ENCODE results near the gene PHACTR1. TPM values are rescaled to one million over a fixed set of nuclear protein-coding genes. Genes with fewer than 3 reads are reported as not detected.

PHACTR1 gene
- total and polyA plus RNA-seq, 3 experiments from 2014 or later: 0.04 to 0.38 (median 0.04) TPM

DNA sequence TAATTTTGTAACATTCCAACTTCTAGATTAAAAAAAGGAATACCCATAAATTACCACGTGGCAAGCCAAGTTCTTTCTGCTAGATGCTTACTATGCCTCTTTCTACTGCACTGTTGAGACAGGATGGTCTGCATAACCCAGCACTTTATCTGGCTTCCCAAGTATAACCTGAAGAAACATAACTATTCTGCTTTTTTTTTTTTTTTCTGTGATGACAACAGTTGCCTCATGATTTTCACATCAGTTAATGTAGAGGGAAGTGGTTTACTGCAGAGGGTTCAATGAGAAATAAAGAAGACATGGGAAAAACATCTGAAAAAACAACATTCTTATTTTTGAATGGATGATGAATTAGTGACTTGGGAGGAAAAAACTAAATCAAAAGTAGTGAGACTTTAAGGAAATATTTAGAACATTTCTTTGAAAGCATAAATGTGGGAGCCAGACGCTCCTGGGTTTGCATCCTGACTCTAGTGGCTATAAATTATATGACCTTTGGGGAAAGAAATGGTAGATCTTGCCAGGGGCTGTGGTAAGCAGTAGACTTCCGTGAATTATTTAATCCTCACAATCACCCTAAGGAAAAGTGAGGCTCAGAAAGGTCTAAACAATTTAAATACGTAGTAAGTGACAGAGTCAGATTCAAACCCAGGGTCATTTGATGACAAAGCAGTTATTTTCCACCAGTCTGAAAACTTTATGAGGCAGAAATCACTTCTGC is 230.7 kb downstream of the PHACTR1 start:
- Histone ChIP-seq H3K27me3 (ENCODE audit: insufficient read depth, low read length, poor library complexity, severe bottlenecking) (no peaks in the 10 kb centered on the region), H3K4me3 (ENCODE audit: low read length) (no peak overlapping the region), H3K4me1 (ENCODE audit: insufficient read depth, low read length) (no peaks in the 10 kb centered on the region), H3K27ac (ENCODE audit: low read depth, low read length) (no peak overlapping the region), H3K36me3 (ENCODE audit: insufficient read depth, low read length) (no peaks in the 10 kb centered on the region), H3K9me3 (ENCODE audit: low read length) (no peaks in the 10 kb centered on the region)
- POLR2A ChIA-PET: no interaction called here
- H3K4me1 Mint-ChIP-seq: no peaks in the 10 kb centered on the region
- no peaks in the 10 kb centered on the region for H3K36me3 Mint-ChIP-seq
- DNase-seq: no peak
- H3K27me3 Mint-ChIP-seq: peaks cover 9 to 35% of the 10 kb centered on the region in 2 donors
- no peak overlapping the region for H3K4me3 Mint-ChIP-seq
- peaks cover 0 to 1% (median 0%) of the 10 kb centered on the region in 5 donors for H3K9me3 Mint-ChIP-seq
- H3K27ac Mint-ChIP-seq: no peak overlapping the region
- CTCF ChIA-PET: no interaction called here

DNA sequence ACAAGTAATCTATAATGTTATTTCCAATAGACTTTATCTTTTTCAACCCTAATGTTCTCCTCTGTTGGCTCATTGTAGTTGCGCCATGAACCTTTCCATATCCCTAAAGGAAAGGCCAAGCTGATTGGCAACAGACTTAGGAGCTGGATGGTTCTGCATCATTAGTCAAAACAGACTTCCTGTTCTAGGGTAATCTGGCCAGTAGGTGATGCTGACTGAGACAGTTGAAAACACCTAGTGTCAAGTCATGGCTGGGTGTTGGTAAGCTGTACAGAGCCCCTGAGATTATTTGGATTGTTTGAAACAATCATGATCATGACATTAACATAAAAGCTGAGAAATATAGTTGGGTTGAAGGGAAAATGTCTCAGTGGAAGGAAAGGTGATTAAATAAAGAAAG is 231.4 kb downstream of the PHACTR1 start:
- Histone ChIP-seq H3K4me1 (ENCODE audit: insufficient read depth, low read length) (no peaks in the 10 kb centered on the region), H3K9me3 (ENCODE audit: low read length) (no peaks in the 10 kb centered on the region), H3K4me3 (ENCODE audit: low read length) (no peak overlapping the region), H3K27me3 (ENCODE audit: insufficient read depth, low read length, poor library complexity, severe bottlenecking) (no peaks in the 10 kb centered on the region), H3K36me3 (ENCODE audit: insufficient read depth, low read length) (no peaks in the 10 kb centered on the region), H3K27ac (ENCODE audit: low read depth, low read length) (no peak overlapping the region)
- CTCF ChIA-PET: no interaction called here
- Mint-ChIP-seq H3K36me3 (no peaks in the 10 kb centered on the region), H3K9me3 (peaks cover 0 to 1% (median 0%) of the 10 kb centered on the region in 5 donors), H3K27me3 (peaks cover 9 to 40% of the 10 kb centered on the region in 2 donors), H3K4me3 (no peak overlapping the region), H3K4me1 (no peaks in the 10 kb centered on the region), H3K27ac (no peak overlapping the region)
- DNase-seq: no peak
- POLR2A ChIA-PET: no interaction called here

DNA sequence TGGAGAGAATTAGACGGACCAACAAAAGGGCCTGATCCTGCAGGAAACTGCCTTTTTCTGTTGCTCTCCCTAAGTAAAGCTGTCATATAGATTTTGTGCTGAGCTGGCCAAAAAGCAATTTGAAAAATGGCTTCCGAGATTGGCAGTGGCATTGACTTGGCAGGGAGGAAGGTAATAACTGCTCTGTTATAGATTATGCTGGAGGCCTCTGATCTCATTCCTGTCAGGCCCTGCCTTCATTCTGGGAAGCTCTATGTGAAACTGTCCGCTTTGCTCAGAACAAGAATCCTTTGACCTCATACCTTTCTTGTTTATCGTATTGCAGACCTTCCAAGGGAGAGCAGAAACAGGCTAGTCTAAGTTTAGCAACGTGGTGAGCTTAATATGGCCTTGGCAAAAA is 234.4 kb downstream of the PHACTR1 start:
- no peaks in the 10 kb centered on the region for H3K36me3 Mint-ChIP-seq
- POLR2A ChIA-PET: no interaction called here
- no peaks in the 10 kb centered on the region for H3K4me1 ChIP-seq (ENCODE audit: insufficient read depth, low read length)
- no peak overlapping the region for H3K27ac ChIP-seq (ENCODE audit: low read depth, low read length)
- peaks cover 2 to 3% (median 2%) of the 10 kb centered on the region in 3 donors for H3K4me1 Mint-ChIP-seq
- H3K36me3 ChIP-seq (ENCODE audit: insufficient read depth, low read length): no peaks in the 10 kb centered on the region
- no peak overlapping the region for H3K4me3 ChIP-seq (ENCODE audit: low read length)
- H3K27ac Mint-ChIP-seq: no peak overlapping the region
- DNase-seq: no peak
- H3K27me3 ChIP-seq (ENCODE audit: insufficient read depth, low read length, poor library complexity, severe bottlenecking): no peaks in the 10 kb centered on the region
- no peaks in the 10 kb centered on the region for H3K9me3 ChIP-seq (ENCODE audit: low read length)
- CTCF ChIA-PET: no interaction called here
- H3K27me3 Mint-ChIP-seq: peaks cover 2 to 44% of the 10 kb centered on the region in 2 donors
- no peak overlapping the region for H3K4me3 Mint-ChIP-seq
- H3K9me3 Mint-ChIP-seq: peaks cover 0 to 1% (median 0%) of the 10 kb centered on the region in 5 donors

DNA sequence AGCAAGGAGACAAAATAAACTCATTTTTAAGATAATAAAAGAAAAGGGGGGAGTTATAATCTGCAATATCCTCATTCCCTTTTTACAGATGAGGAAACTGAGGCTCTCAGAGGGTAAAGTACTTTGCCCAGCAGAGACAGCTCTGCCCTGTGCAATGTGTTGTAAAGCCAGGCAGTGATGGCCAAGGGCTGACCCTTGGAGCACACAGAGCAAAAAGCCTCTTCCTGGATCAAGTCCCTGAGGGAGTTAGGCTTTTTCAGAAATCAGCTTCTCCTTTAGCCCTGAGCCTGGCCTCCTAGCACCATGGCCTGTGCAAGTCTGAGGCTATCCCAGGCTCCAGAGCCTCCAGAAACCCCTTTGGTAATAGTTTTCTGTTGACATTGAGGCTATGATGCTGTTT is 234.8 kb downstream of the PHACTR1 start:
- POLR2A ChIA-PET: no interaction called here
- Mint-ChIP-seq H3K27me3 (peaks cover 6 to 46% of the 10 kb centered on the region in 2 donors), H3K27ac (no peak overlapping the region), H3K9me3 (peaks cover 0 to 1% (median 0%) of the 10 kb centered on the region in 5 donors), H3K36me3 (no peaks in the 10 kb centered on the region), H3K4me1 (peaks cover 6 to 7% (median 6%) of the 10 kb centered on the region in 3 donors), H3K4me3 (no peak overlapping the region)
- H3K27me3 ChIP-seq (ENCODE audit: insufficient read depth, low read length, poor library complexity, severe bottlenecking): peaks cover 2% of the 10 kb centered on the region
- H3K36me3 ChIP-seq (ENCODE audit: insufficient read depth, low read length): no peaks in the 10 kb centered on the region
- H3K27ac ChIP-seq (ENCODE audit: low read depth, low read length): no peak overlapping the region
- H3K4me3 ChIP-seq (ENCODE audit: low read length): no peak overlapping the region
- CTCF ChIA-PET: no interaction called here
- no peaks in the 10 kb centered on the region for H3K9me3 ChIP-seq (ENCODE audit: low read length)
- peaks cover 1% of the 10 kb centered on the region for H3K4me1 ChIP-seq (ENCODE audit: insufficient read depth, low read length)
- no peak for DNase-seq

DNA sequence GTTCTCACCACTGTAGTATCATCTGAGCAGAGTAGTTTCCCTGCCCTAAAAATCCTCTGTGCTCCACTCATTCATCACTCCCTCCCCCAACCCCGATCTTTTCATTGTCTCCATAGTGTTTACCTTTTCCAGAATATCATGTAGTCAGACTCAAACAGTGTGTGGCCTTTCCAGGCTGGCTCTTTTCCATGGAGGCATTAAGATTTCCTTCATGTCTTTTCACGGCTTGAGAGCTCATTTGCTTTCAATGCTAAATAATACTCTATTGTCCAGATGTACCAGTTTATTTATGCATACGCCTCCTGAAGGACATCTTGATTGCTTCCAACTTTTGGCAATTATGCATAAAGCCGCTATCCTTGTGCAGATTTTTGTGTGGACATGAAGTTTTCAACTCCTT is 235.8 kb downstream of the PHACTR1 start:
- H3K4me3 Mint-ChIP-seq: no peak overlapping the region
- peaks cover 12 to 14% (median 14%) of the 10 kb centered on the region in 3 donors for H3K4me1 Mint-ChIP-seq
- H3K27ac ChIP-seq (ENCODE audit: low read depth, low read length): no peak overlapping the region
- H3K27me3 ChIP-seq (ENCODE audit: insufficient read depth, low read length, poor library complexity, severe bottlenecking): peaks cover 5% of the 10 kb centered on the region
- no peaks in the 10 kb centered on the region for H3K36me3 ChIP-seq (ENCODE audit: insufficient read depth, low read length)
- H3K36me3 Mint-ChIP-seq: no peaks in the 10 kb centered on the region
- H3K4me1 ChIP-seq (ENCODE audit: insufficient read depth, low read length): peaks cover 5% of the 10 kb centered on the region
- no peaks in the 10 kb centered on the region for H3K9me3 ChIP-seq (ENCODE audit: low read length)
- peaks cover 0 to 1% (median 0%) of the 10 kb centered on the region in 5 donors for H3K9me3 Mint-ChIP-seq
- no peak overlapping the region for H3K27ac Mint-ChIP-seq
- peaks cover 9 to 48% of the 10 kb centered on the region in 2 donors for H3K27me3 Mint-ChIP-seq
- CTCF ChIA-PET: no interaction called here
- POLR2A ChIA-PET: no interaction called here
- H3K4me3 ChIP-seq (ENCODE audit: low read length): no peak overlapping the region
- no peak for DNase-seq

DNA sequence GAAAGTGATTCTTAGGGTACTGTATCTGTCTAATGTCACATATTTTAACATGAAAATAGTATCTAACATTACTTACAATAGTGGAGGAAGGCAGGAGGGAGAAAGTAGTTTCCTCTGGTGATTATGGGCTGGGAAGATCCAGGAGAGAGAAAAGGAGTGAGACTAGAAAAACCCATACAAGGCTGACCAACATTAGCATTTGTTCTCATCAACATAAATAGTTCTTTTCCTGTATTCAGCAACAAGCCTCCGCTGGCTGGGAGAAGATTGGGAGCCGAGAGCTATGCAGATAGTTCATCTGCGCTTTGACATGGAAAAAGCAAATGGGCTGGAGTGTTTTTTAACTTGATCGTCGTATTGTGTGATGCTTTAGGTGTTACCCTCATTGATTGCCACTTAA is 239.4 kb downstream of the PHACTR1 start:
- Histone ChIP-seq H3K4me3 (ENCODE audit: low read length) (no peak overlapping the region), H3K27ac (ENCODE audit: low read depth, low read length) (no peak overlapping the region), H3K4me1 (ENCODE audit: insufficient read depth, low read length) (peaks cover 11% of the 10 kb centered on the region), H3K27me3 (ENCODE audit: insufficient read depth, low read length, poor library complexity, severe bottlenecking) (peaks cover 14% of the 10 kb centered on the region), H3K36me3 (ENCODE audit: insufficient read depth, low read length) (no peaks in the 10 kb centered on the region), H3K9me3 (ENCODE audit: low read length) (no peaks in the 10 kb centered on the region)
- no peak for DNase-seq
- ChIA-PET POLR2A (no interaction called here), CTCF (no interaction called here)
- Mint-ChIP-seq H3K4me3 (peak overlapping the region; percentile 18 to 92 (median 86)), H3K36me3 (no peaks in the 10 kb centered on the region), H3K4me1 (peaks cover 24 to 25% (median 25%) of the 10 kb centered on the region in 3 donors), H3K27ac (peak overlapping the region in 1 of 8 donors; percentile 24), H3K27me3 (peaks cover 17 to 64% of the 10 kb centered on the region in 2 donors), H3K9me3 (no peaks in the 10 kb centered on the region)

DNA sequence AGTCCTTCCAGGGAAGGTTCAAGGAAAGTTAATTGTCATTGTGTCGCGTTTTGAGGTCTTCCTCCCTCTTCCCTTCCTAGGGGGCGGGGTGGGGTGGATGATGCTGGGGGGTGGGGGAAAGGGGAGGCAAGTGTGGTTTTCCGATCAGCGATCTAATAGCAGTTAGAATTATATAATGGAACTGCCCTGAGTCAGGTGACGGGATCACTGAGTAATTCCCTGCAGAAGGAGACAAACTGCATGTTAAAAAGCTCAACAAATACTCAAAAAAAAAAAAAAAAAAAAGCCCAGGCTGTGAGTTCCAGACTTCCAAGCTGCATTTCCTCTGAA is 240.4 kb downstream of the PHACTR1 start:
- no peak for DNase-seq
- peak overlapping the region in 2 of 8 donors; percentile 28 to 44 for H3K27ac Mint-ChIP-seq
- H3K4me3 ChIP-seq (ENCODE audit: low read length): peak overlapping the region; percentile 66
- no peak overlapping the region for H3K27ac ChIP-seq (ENCODE audit: low read depth, low read length)
- peak overlapping the region; percentile 63 to 92 (median 86) for H3K4me3 Mint-ChIP-seq
- peaks cover 17 to 59% of the 10 kb centered on the region in 2 donors for H3K27me3 Mint-ChIP-seq
- H3K36me3 Mint-ChIP-seq: no peaks in the 10 kb centered on the region
- ChIA-PET CTCF (no interaction called here), POLR2A (no interaction called here)
- no peaks in the 10 kb centered on the region for H3K9me3 Mint-ChIP-seq
- H3K36me3 ChIP-seq (ENCODE audit: insufficient read depth, low read length): no peaks in the 10 kb centered on the region
- H3K9me3 ChIP-seq (ENCODE audit: low read length): no peaks in the 10 kb centered on the region
- peaks cover 24 to 25% (median 25%) of the 10 kb centered on the region in 3 donors for H3K4me1 Mint-ChIP-seq
- H3K4me1 ChIP-seq (ENCODE audit: insufficient read depth, low read length): peaks cover 11% of the 10 kb centered on the region
- peaks cover 14% of the 10 kb centered on the region for H3K27me3 ChIP-seq (ENCODE audit: insufficient read depth, low read length, poor library complexity, severe bottlenecking)

DNA sequence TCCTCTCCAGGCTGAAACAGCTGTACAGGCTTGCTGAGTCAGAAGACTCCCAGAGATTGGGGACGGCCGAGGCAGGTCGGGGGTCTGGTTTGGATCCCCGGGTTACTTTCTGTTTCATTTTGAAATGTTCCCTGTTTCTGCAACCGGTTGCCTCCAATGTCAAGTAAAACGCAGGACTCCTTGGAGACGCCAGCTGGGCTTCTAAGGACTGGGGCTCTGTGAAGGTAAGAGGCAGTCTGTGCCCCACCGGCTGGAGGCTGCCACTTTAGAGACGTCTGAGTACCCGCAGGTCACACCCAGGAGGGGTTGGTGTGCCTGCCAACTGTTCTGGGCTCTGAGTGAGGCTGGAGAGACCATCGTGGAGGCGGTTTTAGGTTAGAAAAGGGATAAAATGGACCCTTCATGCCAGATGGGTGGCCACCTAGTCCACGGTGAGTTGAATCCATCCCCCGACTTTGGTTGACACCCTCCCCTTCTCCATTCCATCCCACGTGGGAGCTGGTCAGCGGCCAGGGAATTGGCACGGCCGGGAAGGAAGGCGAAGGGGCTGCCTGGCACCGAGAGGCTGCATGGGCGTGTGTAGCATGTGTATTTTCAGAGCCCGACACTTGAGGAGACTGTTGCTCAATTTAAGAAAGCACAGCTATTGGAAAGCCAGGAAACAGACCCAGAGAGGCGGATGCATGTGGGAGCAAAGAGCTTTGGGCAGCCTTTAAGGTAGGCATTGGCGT is 240.9 kb downstream of the PHACTR1 start:
- H3K27me3 Mint-ChIP-seq: peaks cover 19 to 53% of the 10 kb centered on the region in 2 donors
- Histone ChIP-seq H3K9me3 (ENCODE audit: low read length) (no peaks in the 10 kb centered on the region), H3K4me3 (ENCODE audit: low read length) (peak overlapping the region; percentile 66), H3K27ac (ENCODE audit: low read depth, low read length) (no peak overlapping the region), H3K4me1 (ENCODE audit: insufficient read depth, low read length) (peaks cover 11% of the 10 kb centered on the region), H3K36me3 (ENCODE audit: insufficient read depth, low read length) (no peaks in the 10 kb centered on the region), H3K27me3 (ENCODE audit: insufficient read depth, low read length, poor library complexity, severe bottlenecking) (peaks cover 14% of the 10 kb centered on the region)
- CTCF ChIA-PET: no interaction called here
- H3K9me3 Mint-ChIP-seq: no peaks in the 10 kb centered on the region
- H3K27ac Mint-ChIP-seq: peak overlapping the region in 3 of 8 donors; percentile 28 to 70 (median 44)
- DNase-seq: peak in 3 of 5 donors; percentile 3 to 5 (median 3)
- H3K36me3 Mint-ChIP-seq: no peaks in the 10 kb centered on the region
- peaks cover 24 to 25% (median 25%) of the 10 kb centered on the region in 3 donors for H3K4me1 Mint-ChIP-seq
- POLR2A ChIA-PET: no interaction called here
- peak overlapping the region; percentile 63 to 92 (median 86) for H3K4me3 Mint-ChIP-seq

Measured in CD8-positive, alpha-beta memory T cell (primary cell).